ENCODE data around the gene ZNF292. TPM values are rescaled to one million over a fixed set of nuclear protein-coding genes. Genes with fewer than 3 reads are reported as not detected.
"Not testable (repeated sequence)": the region's sequence is repeated elsewhere in the genome, so short reads cannot be mapped to it uniquely, and the experiment has no call there.

Gene ZNF292
- polyA plus RNA-seq, 12 donors: 18.0 to 58.3 (median 24.2) TPM; not detected in 1

DNA sequence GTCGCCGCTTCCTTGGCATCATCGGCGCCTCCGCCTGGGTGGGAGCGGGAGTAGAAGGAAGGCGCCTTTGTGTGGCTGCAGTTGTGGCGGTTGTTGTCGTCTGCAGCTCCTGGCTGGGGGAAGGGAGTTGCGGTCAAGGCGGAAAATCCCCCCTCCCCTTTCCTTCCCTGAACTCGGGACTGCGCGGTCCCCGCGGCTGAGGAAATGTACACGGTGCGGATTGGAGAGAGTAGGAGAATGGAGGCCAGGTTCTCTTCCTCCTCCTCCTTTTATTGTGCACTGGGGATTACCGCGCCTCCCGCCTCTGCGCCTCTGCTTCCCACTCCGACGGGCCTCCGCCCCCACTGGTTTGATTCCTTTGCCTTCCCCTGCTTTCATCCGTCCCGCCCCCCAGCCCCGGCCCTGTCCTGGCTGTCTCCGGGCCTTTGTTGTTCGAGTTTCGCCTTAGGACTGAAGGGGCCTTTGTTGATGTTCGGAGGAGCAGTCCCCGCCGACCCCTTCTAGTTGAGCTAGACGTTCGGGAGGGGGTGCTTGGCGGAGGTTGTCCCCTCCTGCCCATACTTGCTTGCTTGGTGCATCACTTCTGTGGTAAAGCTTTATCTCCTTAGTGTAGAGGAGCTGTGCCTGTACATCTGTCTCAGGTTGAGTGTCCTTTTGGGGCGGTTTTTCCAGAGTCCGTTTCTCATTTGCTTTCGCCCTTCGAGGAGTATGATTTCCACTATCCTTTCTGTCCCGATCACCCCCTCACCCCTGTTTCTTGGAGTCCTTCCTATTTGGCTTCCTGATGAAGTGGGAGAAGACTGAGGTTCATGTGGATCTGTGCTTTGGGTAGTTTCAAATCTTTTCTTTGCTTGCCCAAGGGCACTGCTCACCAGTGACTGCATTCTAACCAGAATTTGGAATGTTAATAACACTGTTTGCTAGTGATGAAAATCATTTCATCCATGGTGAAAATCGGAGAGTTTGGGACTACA lies 764 bp downstream of the ZNF292 start:
- DNase-seq: peak; percentile 64

DNA sequence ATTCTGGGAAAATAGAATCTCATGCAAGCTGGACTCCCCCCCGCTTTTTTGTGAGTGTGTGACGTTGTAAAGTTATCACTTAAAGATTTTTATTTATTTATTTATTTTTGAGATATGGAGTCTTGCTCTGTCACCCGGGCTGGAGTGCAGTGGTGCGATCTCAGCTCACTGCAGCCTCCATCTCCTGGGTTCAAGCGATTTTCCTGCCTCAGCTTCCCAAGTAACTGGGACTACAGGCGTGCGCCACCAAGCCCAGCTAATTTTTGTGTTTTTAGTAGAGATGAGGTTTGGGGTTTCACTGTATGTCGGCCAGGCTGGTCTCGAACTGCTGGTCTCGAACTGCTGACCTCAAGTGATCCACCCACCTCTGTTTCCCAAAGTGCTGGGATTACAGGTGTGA lies 2.2 kb downstream of the ZNF292 start:
- not testable (repeated sequence) for DNase-seq

DNA sequence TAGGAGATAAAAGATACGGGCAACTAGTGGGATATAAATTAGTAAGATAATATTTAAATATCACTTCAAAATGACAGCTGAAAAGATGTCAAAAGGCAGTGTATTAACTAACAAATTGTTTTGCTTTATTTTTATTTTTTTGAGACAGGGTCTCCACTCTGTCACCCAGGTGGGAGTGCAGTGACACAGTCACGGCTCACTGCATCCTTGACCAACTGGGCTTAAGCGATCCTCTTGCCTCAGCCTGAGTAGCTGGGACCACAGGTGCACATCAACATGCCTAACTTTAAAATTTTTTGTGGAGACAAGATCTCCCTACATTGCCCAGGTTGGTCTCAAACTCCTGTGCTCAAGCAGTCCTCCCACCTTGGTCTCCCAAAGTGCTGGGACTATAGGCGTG lies 5.9 kb downstream of the ZNF292 start:
- DNase-seq: no peak

GRCh38 chr6:87164004-87164403 lies 8.6 kb downstream of the ZNF292 start:
- DNase-seq: no peak

DNA sequence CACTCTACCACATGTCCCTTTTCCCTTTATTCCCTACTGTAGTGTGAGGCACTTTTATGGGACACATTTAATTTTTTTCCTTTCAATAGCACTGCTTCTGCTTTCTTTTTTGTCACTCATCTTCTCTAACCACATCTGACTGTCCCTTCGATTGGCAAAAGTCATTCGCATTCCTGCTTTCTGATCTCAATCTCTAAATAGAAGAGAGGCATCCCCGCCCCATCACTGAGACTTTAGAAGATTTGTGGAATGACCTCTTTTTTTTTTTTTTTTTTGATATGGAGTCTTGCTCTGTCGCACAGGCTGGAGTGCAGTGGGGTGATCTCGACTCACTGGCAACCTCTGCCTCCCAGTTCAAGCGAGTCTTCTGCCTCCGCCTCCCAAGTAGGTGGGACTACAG lies 9.1 kb downstream of the ZNF292 start:
- no peak for DNase-seq

DNA sequence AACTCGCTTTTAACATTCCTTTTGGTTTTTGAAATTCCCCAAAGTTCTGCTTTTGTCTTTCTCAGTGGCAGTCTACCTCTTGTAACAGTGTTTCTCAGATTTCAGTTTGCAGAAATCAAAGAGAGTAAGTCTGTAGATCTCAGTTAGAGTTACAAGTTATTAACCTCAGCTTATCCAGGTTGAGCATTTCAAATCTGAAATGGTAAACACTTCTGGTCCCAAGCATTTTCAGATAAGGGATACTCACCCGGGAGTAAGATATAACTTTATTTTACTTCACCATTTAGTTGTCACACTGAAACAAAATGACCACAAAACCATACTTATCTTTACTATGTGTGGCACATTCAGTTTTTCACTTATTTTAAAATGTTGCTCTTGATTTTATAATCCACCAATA lies 9.8 kb downstream of the ZNF292 start:
- DNase-seq: no peak

DNA sequence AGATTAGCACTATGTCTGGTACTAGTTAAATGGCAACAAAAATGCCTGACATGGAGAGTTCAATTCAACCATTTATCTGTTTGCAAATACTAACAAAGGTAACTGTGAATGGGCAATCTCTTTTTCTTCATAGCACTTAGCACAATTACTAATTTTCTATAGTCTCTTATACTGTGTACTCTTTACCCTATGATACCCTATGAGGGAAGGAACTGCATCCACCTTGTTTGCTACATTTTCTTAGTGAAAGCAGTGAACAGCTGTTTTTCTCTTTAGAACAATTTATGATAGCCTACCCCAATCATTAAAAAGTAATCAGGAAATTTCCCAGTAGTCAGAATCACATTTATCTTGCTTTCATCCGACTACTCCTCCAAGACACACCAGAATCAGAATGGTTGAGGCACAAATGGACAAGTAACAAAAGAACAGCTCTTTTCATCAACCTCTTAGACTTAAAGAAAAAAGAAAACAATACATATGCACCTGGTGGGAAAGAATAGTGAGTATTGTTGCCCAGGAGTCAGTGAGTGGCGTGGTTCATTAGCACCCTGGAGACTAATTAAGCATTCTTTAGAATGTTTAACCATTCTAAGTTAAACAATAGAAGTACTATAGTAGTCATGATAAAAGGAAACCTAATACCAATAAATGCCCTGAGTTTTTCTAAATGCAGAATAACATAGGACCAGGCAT lies 16.7 kb downstream of the ZNF292 start:
- no peak for DNase-seq

DNA sequence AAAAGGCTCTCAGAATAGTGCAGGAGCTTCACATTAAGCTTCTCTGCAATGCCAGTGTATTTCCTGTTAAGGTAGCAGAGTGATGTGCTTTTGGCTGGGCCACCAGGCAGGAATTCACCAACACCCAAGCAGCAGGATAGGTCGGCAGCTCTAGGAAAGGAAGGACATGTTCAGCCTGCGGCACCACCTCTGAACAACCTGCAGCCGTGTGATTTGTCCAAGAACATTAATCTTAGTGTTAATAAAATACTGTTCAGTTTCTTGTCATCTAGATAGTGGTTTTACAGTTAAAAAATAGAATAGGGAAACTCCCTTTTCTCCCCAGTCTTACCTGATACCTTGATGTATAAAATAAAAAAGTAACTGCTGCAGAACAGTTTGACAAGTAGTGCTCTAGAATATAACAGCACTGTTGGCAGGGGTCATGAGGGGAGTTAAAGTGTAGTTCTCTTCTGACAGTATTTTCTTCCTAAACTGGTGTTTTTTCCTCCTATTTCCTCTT lies 18.8 kb downstream of the ZNF292 start:
- no peak for DNase-seq

- DNase-seq: no peak
Observed at GRCh38 chr6:87176493-87176892, 21.1 kb downstream of the ZNF292 start.

DNA sequence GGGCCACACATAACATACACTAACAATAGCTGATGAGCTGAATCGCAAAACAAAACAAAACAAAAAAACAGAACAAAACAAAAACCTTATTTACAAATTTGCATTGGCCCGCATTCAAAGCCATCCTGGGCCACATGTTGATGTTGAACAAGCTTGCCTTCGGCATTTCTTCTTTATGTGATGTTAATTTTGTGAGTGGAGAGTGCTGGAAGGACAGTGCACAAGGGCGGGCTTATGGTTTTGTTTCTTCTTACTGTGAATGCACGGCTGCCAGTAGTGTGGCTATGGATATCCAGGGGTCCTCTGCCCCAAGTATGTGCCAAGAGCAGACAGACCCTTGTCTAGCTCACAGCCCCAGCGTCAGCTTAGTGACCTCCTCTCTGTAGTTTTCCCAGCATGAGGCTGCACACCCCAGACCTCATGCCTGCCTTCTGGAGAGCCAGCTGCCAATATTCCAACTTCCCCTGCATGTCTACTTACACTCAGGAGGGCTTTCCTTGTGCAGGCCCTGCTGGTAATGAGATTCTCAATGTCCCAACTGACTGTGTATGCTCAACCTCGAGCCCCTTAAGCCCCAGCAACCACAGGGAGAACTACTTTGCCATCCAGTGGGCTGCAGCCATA lies 24.9 kb downstream of the ZNF292 start:
- DNase-seq: no peak

DNA sequence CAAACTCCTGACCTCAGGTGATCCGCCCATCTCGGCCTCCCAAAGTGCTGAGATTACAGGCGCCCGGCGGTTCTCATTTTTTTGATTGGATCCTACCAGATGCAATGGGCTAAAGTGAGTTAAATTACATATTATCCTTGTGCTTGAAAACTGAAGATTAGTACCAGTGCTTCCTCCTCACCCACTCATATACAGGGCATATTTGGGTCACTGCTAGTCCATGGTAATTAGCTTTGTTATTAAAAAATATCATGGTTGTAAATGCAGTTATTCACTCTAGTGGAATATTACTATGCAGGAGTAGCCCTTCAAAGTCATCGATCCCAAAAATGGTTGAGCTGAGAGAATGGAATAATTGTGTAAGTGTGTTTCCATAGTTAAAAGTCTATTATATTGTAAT lies 26.5 kb downstream of the ZNF292 start:
- DNase-seq: no peak

- DNase-seq: no peak
Observed at GRCh38 chr6:87182321-87182720, 27.0 kb downstream of the ZNF292 start.

DNA sequence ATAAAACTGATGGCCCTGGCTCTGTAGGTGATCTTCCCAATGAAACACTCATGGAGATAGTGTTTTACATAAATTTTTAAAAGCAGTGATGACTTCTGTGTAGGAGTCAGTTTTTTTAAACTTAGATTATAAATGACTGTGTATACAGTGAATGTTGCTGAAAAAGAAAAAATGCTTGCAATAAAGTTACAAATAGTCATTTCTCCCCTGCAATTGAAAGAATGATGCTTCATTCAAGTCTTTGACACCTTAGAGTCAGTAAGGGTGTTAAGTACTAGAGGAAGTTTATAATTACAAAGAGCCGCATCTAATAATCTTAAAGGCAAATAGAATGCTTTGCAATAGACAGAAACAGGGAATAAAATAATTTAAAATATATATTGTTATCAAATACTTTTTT lies 27.6 kb downstream of the ZNF292 start:
- DNase-seq: no peak

- no peak for DNase-seq
Observed at GRCh38 chr6:87183687-87184086, 28.3 kb downstream of the ZNF292 start.

GRCh38 chr6:87184762-87185250 lies 29.4 kb downstream of the ZNF292 start:
- no peak for DNase-seq

DNA sequence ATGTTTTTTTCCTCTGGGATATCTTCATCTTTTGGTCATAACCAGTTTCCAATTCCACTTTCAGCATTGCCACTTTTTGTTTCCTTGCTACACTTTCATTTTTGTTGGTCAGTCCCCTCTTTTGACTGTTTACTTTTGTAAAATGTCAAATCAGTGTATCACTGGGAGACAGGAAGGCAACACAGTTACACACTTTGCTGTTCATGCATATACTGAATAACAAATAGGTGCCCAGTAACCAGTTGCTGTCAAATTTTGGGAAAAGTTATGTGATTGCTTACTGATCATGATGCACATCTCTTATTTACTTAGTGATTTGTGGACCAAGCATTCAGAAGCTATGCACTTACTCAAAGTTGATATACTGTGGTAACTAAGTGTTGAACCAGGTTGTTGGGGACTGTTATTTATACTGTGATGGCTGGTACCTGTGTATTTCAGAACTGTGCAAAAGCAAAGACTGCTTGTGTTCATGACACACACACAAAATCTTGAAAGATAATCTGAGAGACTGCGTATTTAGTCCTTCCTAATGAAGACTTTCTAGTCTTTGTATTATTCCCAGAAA lies 41.0 kb downstream of the ZNF292 start:
- DNase-seq: no peak

DNA sequence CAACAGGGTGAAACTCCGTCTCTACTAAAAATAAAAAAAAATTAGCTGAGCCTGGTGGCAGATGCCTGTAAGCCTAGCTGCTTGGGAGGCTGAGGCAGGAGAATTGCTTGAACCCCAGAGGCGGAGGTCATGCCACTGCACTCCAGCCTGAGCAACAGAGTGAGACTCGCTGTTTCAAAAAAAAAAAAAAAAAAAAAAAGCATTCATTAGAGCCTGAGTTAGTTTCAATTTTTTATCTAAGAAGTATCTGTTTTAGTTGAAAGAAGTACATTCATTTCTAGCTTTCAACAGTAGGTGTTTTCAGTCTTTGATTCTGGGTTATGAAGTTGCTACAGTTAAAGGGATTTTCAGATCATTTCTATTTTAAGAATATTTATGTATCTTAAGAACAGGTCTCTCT lies 42.2 kb downstream of the ZNF292 start:
- no peak for DNase-seq

DNA sequence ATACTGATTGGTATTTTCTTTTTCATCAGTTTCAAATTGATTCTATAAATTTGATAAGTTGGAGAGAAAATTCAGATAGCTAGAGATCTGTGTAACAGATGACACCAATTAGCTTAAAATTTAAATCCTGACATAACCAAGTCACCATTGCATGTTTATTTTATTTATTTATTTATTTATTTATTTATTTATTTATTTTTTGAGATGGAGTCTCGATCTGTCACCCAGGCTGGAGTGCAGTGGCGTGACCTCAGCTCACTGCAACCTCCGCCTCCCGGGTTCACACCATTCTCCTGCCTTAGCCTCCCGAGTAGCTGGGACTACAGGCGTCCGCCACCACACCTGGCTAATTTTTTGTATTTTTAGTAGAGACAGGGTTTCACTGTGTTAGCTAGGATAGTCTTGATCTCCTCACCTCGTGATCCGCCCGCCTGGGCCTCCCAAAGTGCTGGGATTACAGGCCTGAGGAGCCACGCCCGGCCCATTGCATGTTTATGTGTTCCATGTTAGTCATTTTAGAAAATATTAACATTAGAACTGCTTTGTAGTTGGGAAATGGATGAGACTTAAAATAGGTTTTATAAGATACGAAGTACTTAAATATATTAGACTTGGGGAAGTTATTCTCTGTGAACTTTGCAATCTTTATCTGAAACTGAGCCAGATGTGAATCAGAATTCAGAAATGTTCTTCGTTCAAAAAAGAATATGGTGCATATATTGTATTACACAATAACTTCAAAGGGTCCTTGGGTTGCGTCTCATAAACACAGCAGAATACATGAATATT lies 42.9 kb downstream of the ZNF292 start:
- DNase-seq: not testable (repeated sequence)

DNA sequence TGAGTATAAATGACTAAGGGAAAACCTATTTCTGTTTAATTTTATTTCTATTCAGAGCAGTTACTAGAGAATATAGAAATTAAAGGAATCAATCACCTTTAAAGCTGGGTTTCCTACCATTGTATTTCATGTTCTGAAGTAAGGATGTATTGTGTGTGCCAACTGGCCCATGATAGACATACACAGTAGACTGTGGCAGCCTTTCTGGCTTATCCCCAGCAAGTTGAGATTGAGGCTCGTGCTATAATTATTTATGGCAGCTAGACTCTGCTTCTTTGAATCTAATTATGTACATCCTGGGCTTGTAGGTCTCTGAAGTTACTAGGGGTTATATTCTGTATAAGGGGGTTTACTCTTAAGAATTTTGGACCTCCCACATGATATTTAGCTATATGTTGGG lies 44.4 kb downstream of the ZNF292 start:
- no peak for DNase-seq

- no peak for DNase-seq
Observed at GRCh38 chr6:87200469-87201175, 45.3 kb downstream of the ZNF292 start.

Measured in muscle of arm (tissue), 12 donors.